Small intestine (tissue), 16 donors: ENCODE data around the gene GARRE1. TPM values are rescaled to one million over a fixed set of nuclear protein-coding genes. Genes with fewer than 3 reads are reported as not detected.
"Not testable (repeated sequence)": the region's sequence is repeated elsewhere in the genome, so short reads cannot be mapped to it uniquely, and the experiment has no call there.

ENCODE experiments used
- DNase-seq, 2 donors: peaks; one replicate each; pipeline versions ENCODE4 v3.0.0 to v3.0.0-alpha.2; 2013
- FAIRE-seq: peaks from 2 replicates; lab custom pipeline; 2012; peaks lifted over from hg19 to GRCh38; lab: Jason Lieb, UNC
- H3K27ac ChIP-seq, 3 donors: one replicate each; pipeline ENCODE4 v1.5.1; 2013; ENCODE audit warnings: low read length in 2 of 3, mild to moderate bottlenecking in 2 of 3, control low read depth in 1 of 3, inconsistent platforms in 1 of 3, low read depth in 1 of 3, moderate library complexity in 1 of 3
- H3K27me3 ChIP-seq, 3 donors: one replicate each; pipeline ENCODE4 v1.6.1; 2013; ENCODE audit warnings: low read length in 3 of 3, inconsistent platforms in 1 of 3; ENCODE audit not compliant: control insufficient read depth in 3 of 3, insufficient read depth in 3 of 3
- H3K36me3 ChIP-seq, 3 donors: one replicate each; pipeline ENCODE4 v1.6.1; 2013; ENCODE audit warnings: low read length in 3 of 3, inconsistent platforms in 1 of 3, low read depth in 1 of 3, mild to moderate bottlenecking in 1 of 3, moderate library complexity in 1 of 3; ENCODE audit not compliant: control insufficient read depth in 3 of 3, insufficient read depth in 2 of 3
- H3K4me1 ChIP-seq, 3 donors: one replicate each; pipeline ENCODE4 v1.6.1; 2013; ENCODE audit warnings: low read length in 2 of 3, inconsistent platforms in 1 of 3, low read depth in 1 of 3, mild to moderate bottlenecking in 1 of 3, moderate library complexity in 1 of 3; ENCODE audit not compliant: control insufficient read depth in 3 of 3, insufficient read depth in 2 of 3
- H3K4me3 ChIP-seq, 3 donors: one replicate each; pipeline ENCODE4 v1.5.1; 2013; ENCODE audit warnings: low read length in 3 of 3, control low read depth in 1 of 3, inconsistent platforms in 1 of 3, low read depth in 1 of 3, mild to moderate bottlenecking in 1 of 3, moderate library complexity in 1 of 3
- H3K9me3 ChIP-seq, 2 donors: one replicate each; pipeline ENCODE4 v1.6.1; 2013; ENCODE audit warnings: low read depth in 1 of 2, low read length in 1 of 2; ENCODE audit not compliant: control insufficient read depth in 2 of 2, insufficient read depth in 1 of 2
- WGBS, 3 donors: extraction: QIAGEN DNeasy Blood & Tissue Kit; methylation state at CpG; one replicate each; pipeline ENCODE4 v1.1.7; 2013; 5-methylcytosine and 5-hydroxymethylcytosine counted together
- long read RNA-seq, 10 donors: transcript quantifications; one replicate each; lab custom pipeline, GENCODE V29; 2026
- polyA plus RNA-seq, 4 donors: library from polyadenylated mRNA; stranded (reverse) in 3 of 4; unstranded in 1 of 4; fragments of 200-250 nt in 3 of 4; fragments of 120-200 nt in 1 of 4; gene quantifications; one replicate each; pipeline versions ENCODE4 v1.2.1 to v1.2.3, GENCODE V29; 2013
- donor health status: healthy with polysubstance abuse.
- donor health status: control.
- donor health status: control.
- donor health status: Bipolar disorder and iron deficiency.
- donor health status: healthy.

Gene GARRE1, protein sequence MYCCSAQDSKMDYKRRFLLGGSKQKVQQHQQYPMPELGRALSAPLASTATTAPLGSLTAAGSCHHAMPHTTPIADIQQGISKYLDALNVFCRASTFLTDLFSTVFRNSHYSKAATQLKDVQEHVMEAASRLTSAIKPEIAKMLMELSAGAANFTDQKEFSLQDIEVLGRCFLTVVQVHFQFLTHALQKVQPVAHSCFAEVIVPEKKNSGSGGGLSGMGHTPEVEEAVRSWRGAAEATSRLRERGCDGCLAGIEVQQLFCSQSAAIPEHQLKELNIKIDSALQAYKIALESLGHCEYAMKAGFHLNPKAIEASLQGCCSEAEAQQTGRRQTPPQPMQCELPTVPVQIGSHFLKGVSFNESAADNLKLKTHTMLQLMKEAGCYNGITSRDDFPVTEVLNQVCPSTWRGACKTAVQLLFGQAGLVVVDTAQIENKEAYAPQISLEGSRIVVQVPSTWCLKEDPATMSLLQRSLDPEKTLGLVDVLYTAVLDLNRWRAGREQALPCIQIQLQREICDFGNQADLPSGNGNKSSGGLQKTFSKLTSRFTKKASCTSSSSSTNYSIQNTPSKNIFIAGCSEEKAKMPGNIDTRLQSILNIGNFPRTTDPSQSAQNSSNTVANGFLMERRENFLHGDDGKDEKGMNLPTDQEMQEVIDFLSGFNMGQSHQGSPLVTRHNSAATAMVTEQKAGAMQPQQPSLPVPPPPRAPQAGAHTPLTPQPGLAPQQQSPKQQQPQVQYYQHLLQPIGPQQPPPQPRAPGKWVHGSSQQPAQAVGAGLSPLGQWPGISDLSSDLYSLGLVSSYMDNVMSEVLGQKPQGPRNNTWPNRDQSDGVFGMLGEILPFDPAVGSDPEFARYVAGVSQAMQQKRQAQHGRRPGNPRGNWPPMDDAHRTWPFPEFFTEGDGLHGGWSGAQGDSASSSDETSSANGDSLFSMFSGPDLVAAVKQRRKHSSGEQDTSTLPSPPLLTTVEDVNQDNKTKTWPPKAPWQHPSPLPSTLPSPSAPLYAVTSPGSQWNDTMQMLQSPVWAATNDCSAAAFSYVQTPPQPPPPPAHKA (N-terminal part only)
- polyA plus RNA-seq: 10 to 100 TPM in 2 of 4 donors, 1 to 10 TPM in 2; 2.7 to 20.4 (median 6.9) TPM
- long read RNA-seq, donor 1, full-length matches to known transcripts: 5 of 20 reads
- long read RNA-seq, donor 1, partial matches to known transcripts: 15 of 20 reads
- long read RNA-seq, donor 1, other reads (novel, unspliced or antisense): 0 of 20 reads
- long read RNA-seq, donor 2, partial matches to known transcripts: 0 of 1 reads
- long read RNA-seq, donor 2, other reads (novel, unspliced or antisense): 0 of 1 reads
- long read RNA-seq, donor 3, partial matches to known transcripts: 11 of 16 reads
- long read RNA-seq, donor 3, other reads (novel, unspliced or antisense): 0 of 16 reads
- long read RNA-seq, donor 4: 0 reads
- long read RNA-seq, donor 5: 0 reads
- long read RNA-seq, donor 6, partial matches to known transcripts: 9 of 10 reads
- long read RNA-seq, donor 6, other reads (novel, unspliced or antisense): 0 of 10 reads
- long read RNA-seq, donor 7, partial matches to known transcripts: 22 of 25 reads
- long read RNA-seq, donor 7, other reads (novel, unspliced or antisense): 0 of 25 reads
- long read RNA-seq, donor 8: 0 reads
- long read RNA-seq, donor 9: 0 reads
- long read RNA-seq, donor 10, partial matches to known transcripts: 24 of 27 reads
- long read RNA-seq, donor 10, other reads (novel, unspliced or antisense): 0 of 27 reads

DNA sequence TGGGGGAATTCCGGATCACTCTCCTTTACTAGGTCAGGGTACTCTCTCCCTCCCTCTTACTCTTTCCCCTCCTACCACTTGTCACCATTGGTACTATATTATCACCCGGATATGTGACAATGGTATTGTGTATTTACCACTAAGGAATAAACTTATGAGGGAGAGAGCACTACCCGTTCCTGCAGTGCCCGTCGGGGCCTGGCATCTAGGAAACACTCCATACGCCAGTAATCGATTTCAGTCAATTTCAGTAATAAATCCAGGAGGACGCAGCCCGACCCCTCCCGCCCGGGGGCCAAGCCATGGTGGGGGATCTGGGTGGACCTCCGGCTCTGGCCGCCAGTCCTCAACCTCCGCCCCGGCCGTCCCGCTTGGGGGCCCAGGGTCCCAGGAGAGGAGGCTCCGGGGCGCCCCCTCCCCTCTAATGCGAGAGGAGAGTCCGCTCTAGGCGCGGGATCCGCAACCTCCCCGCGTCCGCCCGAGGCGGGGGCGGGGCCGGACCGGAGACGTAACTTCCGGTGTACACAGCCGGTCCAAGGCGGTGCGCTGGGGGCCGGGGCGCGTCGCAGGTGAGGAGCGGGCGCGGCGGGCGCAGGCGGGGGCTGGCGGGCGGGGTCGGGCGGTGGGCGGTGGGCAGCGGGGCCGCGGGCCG is at the start of gene GARRE1:
TSS of gene GARRE1 (plus strand) at position 509 of the 652 bp plus-strand sequence. CDS start 45,920 bp downstream, outside the sequence.
- no peaks in the 10 kb centered on the region for H3K27me3 ChIP-seq
- DNase-seq: peak; percentile 81 to 94
- 0% methylated on average over 25 to 56 of the region's 56 CpGs for WGBS, 3 donors
- no peaks in the 10 kb centered on the region for H3K9me3 ChIP-seq
- peaks cover 0 to 7% (median 0%) of the 10 kb centered on the region in 3 donors for H3K36me3 ChIP-seq
- no peak for FAIRE-seq
- peak within 1 kb of the TSS; percentile 84 to 93 (median 92) for H3K4me3 ChIP-seq
- no peaks in the 10 kb centered on the region for H3K4me1 ChIP-seq
- H3K27ac ChIP-seq: peak within 1 kb of the TSS; percentile 51 to 96 (median 75)

- H3K9me3 ChIP-seq, H3K27ac ChIP-seq, H3K27me3 ChIP-seq, DNase-seq, FAIRE-seq, H3K4me3 ChIP-seq, H3K4me1 ChIP-seq: not testable (repeated sequence)
- 95 to 99% (median 95%) methylated on average over 7 of the region's 7 CpGs for WGBS, 3 donors
- peaks cover 2 to 39% (median 5%) of the 10 kb centered on the region in 3 donors for H3K36me3 ChIP-seq
Measured at GRCh38 chr19:34205324-34205723, 49.0 kb upstream of the GARRE1 start.

- 96 to 100% (median 100%) methylated on average over 1 of the region's 1 CpG for WGBS, 3 donors
- FAIRE-seq: no peak
Measured at GRCh38 chr19:34208291-34208884, 46.0 kb upstream of the GARRE1 start.

GRCh38 chr19:34209726-34210125 is 44.6 kb upstream of the GARRE1 start:
- H3K4me3 ChIP-seq: no peak overlapping the region
- FAIRE-seq: no peak
- no peaks in the 10 kb centered on the region for H3K4me1 ChIP-seq
- 77 to 93% (median 87%) methylated on average over 4 of the region's 4 CpGs for WGBS, 3 donors
- no peaks in the 10 kb centered on the region for H3K9me3 ChIP-seq
- H3K27ac ChIP-seq: no peak overlapping the region
- DNase-seq: no peak
- H3K27me3 ChIP-seq: no peaks in the 10 kb centered on the region
- peaks cover 2 to 44% (median 5%) of the 10 kb centered on the region in 3 donors for H3K36me3 ChIP-seq

More at GRCh38 chr19:34208291-34208884, 46.0 kb upstream of the GARRE1 start:
- no peaks in the 10 kb centered on the region for H3K27me3 ChIP-seq
- H3K4me1 ChIP-seq: no peaks in the 10 kb centered on the region
- H3K9me3 ChIP-seq: no peaks in the 10 kb centered on the region
- H3K27ac ChIP-seq: no peak overlapping the region
- peaks cover 2 to 42% (median 5%) of the 10 kb centered on the region in 3 donors for H3K36me3 ChIP-seq
- no peak overlapping the region for H3K4me3 ChIP-seq
- no peak for DNase-seq

- 89 to 97% (median 95%) methylated on average over 2 of the region's 2 CpGs for WGBS, 3 donors
Measured at GRCh38 chr19:34213283-34213682, 41.1 kb upstream of the GARRE1 start.

DNA sequence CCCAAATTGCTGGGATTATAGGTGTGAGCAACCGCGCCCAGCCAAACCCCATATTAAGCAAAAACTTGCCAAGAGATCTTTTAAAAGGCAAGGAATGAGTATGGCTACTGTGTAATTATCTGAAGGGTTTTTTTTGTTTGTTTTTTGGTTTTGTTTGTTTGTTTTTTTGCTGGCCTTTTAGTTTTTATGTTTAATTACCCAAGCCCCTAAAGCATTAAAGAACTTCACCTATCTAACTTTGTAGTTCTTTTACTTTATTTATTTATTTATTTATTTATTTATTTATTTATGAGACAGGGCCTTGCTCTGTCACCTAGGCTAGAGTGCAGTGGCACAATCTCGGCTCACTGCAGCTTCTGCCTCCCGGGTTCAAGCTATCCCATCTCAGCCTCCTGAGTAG is 40.3 kb upstream of the GARRE1 start:
- Histone ChIP-seq H3K36me3 (peaks cover 2 to 44% (median 5%) of the 10 kb centered on the region in 3 donors), H3K27me3 (no peaks in the 10 kb centered on the region), H3K27ac (no peak overlapping the region), H3K9me3 (no peaks in the 10 kb centered on the region), H3K4me1 (peaks cover 0 to 3% (median 0%) of the 10 kb centered on the region in 3 donors), H3K4me3 (no peak overlapping the region)
- FAIRE-seq (no peak), DNase-seq (no peak)
- 97 to 99% (median 98%) methylated on average over 4 of the region's 4 CpGs for WGBS, 3 donors

More at GRCh38 chr19:34213283-34213682, 41.1 kb upstream of the GARRE1 start:
- no peaks in the 10 kb centered on the region for H3K27me3 ChIP-seq
- no peak overlapping the region for H3K4me3 ChIP-seq
- H3K4me1 ChIP-seq: peaks cover 0 to 1% (median 0%) of the 10 kb centered on the region in 3 donors
- no peak for FAIRE-seq
- no peak overlapping the region for H3K27ac ChIP-seq
- DNase-seq: no peak
- no peaks in the 10 kb centered on the region for H3K9me3 ChIP-seq
- H3K36me3 ChIP-seq: peaks cover 4 to 44% (median 5%) of the 10 kb centered on the region in 3 donors
